Activated CD4-positive, alpha-beta T cell treated with anti-CD3 and anti-CD28 coated beads, Interleukin-2, amount 50 U/mL, for 48 hours (primary cell): ENCODE data around the gene NUDT3.
A peak's percentile ranks its signal among the peaks of the same experiment; 100 is the strongest.

ENCODE experiments used
- DNase-seq, 2 experiments: peaks; one replicate each; pipeline ENCODE4 v3.0.0-alpha.2; 2020

The NUDT3 gene

DNA sequence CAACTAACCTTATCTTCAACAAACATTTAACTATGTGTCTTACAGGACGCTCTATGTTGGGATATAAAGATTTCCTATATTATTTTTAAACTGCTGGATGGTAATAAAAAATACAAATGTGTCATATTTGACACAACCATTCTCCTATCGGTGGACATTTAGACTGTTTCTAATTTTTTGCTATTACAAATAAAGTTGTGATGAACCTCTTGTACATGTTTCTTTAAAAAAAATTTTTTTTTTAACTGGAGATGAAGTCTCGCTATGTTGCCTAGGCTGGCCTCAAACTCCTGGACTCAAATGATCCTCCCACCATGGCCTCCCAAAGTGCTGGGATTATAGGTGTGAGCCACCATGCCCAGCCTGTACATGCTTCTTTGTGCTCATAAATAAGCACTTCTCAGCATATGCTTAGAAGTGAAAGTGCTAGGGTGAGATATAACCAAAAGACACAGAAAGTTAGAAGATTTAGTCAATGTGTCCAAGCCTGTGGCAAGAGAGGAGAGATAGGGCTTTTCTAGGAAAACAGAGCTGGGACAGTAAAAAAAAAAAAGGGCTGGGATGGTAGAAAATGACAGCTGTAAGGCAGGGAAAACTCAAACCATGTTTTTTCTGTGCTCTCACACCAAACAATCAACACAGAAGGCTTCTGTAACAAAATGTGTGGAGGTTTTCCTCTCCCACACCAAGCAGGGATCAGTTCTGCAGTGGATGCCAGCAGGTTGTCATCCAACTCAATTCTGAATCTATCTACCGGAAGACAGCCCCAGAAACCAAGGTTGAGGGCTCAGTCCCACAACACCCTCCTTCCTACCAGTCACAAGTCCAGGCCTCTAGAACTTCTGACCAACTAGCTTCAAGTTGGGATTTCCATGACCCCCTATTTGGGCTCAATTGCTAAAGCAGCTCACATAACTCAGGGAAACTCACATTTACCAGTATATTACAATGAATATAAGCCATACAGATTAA lies 73.7 kb downstream of the NUDT3 start:
- no peak for DNase-seq

GRCh38 chr6:34317882-34318498 lies 74.5 kb downstream of the NUDT3 start:
- DNase-seq: no peak

GRCh38 chr6:34317172-34317477 lies 75.3 kb downstream of the NUDT3 start:
- DNase-seq: no peak

- DNase-seq: no peak
Observed at GRCh38 chr6:34316431-34317171, 75.9 kb downstream of the NUDT3 start.

DNA sequence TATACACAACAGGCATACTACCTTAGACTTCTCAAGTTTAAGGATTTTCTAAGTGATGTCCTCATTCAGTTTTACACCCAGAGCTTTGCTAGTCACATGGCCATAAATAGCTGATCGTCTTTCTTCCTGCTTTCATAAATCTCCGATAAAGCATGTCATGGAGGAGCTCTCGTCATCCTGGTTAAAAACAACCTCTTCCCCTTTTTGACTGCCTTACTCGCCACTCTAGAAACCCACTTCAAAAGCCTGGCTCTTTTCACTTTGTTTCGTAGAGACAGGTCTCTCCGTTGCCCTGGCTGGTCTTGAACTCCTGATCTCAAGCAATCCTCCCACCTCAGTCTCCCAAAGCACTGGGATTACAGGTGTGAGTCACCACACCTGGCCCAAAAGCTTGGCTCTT lies 76.7 kb downstream of the NUDT3 start:
- peak in 1 of 2 experiments; percentile 20 for DNase-seq

- DNase-seq: no peak
Observed at GRCh38 chr6:34315256-34315655, 77.2 kb downstream of the NUDT3 start.

DNA sequence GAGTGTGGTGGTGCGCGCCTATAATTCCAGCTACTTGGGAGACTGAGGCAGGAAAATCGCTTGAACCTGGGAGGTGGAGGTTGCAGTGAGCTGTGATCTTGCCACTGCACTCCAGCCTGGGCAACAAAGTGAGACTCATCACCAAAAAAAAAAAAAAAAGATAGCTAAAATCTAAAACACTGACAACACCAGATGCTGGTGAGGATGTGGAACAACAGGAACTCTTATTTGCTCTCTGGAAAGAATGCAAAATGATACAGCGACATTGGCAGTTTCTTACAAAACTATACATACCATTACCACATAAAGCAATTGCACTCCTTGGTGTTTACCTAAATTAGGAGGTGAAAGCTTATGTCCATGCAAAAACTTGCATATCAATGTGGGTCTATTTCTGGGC lies 80.2 kb downstream of the NUDT3 start:
- DNase-seq: no peak

GRCh38 chr6:34310817-34311216 lies 81.7 kb downstream of the NUDT3 start:
- DNase-seq: no peak

DNA sequence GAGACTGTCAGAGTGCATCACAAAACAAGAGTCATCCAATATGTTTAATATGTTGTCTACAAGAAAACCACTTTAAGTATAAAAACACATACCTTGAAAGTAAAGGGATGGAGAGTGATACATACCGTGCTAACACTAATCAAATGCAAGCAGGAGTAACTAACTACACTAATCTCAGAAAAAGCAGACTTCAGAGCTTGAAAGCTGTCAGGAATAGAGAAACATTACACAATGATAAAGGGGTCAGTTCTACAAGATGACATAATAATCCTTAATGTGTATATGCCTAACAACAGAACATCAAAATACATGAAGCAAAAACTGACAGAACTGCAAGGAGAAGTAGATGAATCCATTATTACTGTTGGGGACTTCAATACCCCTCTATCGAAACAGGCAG lies 84.0 kb downstream of the NUDT3 start:
- DNase-seq: no peak

GRCh38 chr6:34305982-34306708 lies 86.3 kb downstream of the NUDT3 start:
- DNase-seq: no peak

DNA sequence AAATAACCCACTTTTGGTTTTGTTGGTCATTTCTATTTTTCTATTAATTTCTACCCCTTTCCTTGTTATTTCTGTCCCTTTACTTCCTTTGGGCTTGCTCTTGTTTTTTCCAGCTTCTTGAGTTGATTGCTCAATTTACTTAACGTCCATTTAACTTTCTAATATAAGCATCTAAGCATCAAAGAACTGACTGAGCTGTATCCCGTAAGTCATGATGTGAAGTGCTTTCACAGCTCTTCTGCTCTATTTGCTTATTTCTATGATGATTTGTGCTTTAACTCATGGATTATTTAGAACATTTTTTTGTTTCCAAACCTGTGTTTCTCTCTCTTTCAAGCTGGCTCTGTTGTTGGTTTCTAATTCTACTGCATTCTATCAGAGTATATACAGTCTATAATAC lies 87.0 kb downstream of the NUDT3 start:
- DNase-seq: no peak

DNA sequence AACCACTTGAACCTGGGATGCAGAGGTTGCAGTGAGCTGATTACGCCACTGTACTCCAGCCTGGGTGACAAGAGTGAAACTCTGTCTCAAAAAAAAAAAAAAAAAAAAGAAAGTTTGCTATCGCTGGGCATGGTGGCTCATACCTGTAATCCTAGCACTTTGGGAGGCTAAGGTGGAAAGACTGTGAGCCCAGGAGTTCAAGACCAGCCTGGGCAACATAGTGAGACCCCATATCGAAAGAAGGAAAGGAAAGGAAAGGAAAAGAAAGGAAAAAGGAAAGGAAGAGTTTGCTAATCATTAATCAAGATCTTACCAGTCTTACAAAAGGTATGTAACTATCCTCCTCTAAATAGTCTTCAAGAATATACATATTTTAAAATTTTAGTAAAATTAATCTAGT lies 88.3 kb downstream of the NUDT3 start:
- DNase-seq: no peak

- no peak for DNase-seq
Observed at GRCh38 chr6:34302929-34303328, 89.5 kb downstream of the NUDT3 start.

GRCh38 chr6:34301408-34301807 lies 91.1 kb downstream of the NUDT3 start:
- no peak for DNase-seq

DNA sequence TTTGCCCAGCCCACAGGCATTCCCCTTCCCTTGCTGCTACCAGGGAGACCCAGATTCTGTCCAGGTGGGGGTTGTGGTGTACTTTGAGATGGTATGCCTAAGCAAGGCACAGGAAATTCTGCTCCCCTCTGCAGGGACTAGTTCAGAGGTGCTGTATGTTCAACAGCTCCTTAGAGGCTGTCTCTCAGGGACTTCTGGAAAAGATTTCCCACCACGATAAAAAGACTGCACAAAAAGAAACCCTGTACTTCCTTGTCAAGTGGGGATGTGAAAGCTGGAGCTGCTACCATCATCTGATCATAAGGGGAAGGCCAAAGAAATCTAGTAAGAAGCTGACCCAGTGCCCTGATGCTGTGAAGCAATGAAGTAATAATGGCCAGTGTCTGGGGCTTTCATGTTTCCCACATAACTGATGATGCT lies 92.1 kb downstream of the NUDT3 start:
- no peak for DNase-seq

GRCh38 chr6:34298941-34299340 lies 93.5 kb downstream of the NUDT3 start:
- no peak for DNase-seq

DNA sequence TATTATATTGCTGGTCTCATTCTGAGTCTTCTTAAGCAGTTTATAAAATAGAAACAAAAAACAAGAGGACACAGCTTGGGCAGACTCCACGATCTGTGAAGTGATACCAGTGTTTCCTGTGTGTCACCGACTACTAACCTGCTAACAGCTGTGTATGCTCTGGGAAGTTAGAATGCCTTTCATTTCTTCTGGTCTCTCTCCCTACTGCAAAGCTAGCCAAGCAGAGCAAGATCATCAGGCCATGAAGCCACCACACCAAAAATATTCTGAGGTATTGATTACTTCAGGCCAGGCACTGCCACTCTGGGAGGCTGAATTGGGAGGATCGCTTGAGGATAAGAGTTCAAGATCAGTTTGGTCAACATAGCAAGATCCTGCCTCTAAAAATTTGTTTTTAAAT lies 96.7 kb downstream of the NUDT3 start:
- no peak for DNase-seq

DNA sequence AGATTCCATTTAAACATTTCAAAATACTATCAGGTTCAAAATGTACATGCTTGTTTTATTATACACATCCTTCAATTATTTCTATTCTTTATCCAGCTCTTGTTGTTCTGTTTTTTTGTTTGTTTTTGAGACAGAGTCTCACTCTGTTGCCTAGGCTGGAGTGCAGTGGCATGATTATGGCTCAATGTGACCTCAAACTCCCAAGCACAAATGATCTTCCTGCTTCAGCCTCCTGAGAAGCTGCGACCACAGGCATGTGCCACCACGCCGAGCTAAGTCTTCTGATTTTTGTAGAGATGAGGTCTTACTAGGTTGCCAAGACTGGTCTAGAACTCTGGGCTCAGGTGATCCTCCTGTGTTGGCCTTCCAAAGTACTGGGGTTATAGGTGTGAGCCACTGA lies 99.5 kb downstream of the NUDT3 start:
- no peak for DNase-seq

DNA sequence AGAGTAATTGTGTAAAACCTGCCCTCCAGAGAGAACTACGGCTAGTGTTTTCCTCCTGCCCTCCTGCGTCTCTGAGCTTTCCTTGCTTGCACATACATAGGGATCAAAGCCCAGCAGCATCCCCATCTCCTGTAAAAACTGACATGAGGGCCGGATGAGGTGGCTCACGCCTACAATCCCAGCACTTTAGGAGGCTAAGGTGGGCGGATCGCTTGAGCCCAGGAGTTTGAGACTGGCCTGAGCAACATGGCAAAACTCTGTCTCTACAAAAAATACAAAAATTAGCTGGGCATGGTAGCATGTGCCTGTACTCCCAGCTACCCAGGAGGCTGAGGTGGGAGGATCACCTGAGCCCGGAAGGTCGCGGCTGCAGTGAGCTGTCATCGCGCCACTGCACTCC lies 103.3 kb downstream of the NUDT3 start:
- no peak for DNase-seq

DNA sequence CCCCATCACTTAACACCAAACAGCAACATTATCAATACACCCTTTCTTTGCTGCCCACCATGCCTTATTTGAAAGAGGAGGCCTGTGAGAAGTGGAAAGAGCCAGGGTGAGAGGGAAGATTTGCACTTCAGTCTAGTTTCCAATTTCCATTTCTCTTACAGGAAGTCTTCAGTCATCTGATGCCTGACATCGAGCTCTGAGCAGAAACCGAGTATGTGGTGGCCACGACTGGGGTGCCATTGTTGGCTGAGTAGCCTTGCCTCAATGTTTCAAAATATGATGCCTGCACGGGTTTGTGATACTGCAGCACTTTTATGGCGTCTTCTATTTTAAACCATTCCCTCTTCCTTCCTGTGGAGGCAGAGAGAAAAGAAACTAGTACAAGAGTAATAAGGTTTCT lies 103.9 kb downstream of the NUDT3 start:
- peak; percentile 7 to 16 for DNase-seq

- no peak for DNase-seq
Observed at GRCh38 chr6:34285448-34286164, 106.9 kb downstream of the NUDT3 start.
